ENCODE data around the gene KATNB1.

- TF ChIP-seq CTCF (IDR thresholded peaks at IDR 0.05) (no peak), POLR2AphosphoS5 (IDR thresholded peaks at IDR 0.05) (no peak), POLR2A (IDR thresholded peaks at IDR 0.05) (no peak)
Measured at GRCh38 chr16:57783116-57783515, 47.5 kb downstream of the KATNB1 start.

Data from breast epithelium (tissue), 3 donors.